Globus pallidus (tissue), 1 donor: Measurements from ENCODE around the gene TMEM134.
"Not testable (repeated sequence)": the region's sequence is repeated elsewhere in the genome, so short reads cannot be mapped to it uniquely, and the experiment has no call there.

Experiments
- DNase-seq: peaks from one replicate; pipeline ENCODE4 v3.0.0-alpha.2; 2015; ENCODE audit warnings: low spot score

Gene TMEM134

DNA sequence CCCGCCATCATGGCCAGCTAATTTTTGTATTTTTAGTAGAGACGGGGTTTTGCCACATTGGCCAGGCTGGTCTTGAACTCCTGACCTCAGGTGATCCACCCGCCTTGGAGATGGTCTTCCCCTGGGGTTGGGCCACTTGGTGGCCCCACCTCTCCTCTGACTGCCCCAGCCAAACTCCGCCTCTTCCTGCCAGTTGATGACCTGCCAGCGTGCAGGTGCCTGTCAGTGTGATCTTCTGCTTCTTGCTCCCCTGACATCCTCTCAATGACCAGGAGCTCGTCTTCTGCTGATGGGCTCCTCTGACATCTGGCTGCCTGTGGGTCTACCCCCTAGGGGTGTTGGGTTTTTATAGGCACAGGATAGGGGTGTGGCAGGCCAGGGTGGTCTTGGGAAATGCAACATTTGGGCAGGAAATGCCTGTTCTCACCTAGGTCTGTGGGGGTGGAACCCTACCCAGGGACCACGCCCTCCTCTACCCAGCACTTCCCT is 16.9 kb upstream of the TMEM134 start:
- DNase-seq: not testable (repeated sequence)

DNA sequence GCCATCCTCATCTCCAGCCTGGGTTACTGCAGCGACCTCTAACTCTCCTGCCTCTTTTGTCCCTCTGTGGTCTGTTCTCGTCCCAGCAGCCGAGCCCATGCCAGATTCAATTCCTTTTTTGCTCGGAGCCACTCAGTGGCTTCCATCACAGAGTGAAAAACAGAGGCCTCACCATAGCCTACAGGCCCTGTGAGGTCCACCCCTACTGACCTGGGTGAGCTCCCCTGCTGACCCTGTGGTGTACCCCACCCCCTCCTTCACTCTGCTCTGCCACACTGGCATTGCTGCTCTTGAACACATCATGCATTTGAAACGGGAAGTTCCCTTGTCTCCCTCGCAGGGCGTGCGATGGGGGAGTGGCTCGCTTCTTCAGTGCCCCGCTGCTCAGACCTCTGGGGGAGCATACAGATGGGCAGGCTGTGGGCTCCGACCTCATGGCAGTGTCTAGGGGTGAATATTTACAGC is 15.8 kb upstream of the TMEM134 start:
- DNase-seq: no peak

DNA sequence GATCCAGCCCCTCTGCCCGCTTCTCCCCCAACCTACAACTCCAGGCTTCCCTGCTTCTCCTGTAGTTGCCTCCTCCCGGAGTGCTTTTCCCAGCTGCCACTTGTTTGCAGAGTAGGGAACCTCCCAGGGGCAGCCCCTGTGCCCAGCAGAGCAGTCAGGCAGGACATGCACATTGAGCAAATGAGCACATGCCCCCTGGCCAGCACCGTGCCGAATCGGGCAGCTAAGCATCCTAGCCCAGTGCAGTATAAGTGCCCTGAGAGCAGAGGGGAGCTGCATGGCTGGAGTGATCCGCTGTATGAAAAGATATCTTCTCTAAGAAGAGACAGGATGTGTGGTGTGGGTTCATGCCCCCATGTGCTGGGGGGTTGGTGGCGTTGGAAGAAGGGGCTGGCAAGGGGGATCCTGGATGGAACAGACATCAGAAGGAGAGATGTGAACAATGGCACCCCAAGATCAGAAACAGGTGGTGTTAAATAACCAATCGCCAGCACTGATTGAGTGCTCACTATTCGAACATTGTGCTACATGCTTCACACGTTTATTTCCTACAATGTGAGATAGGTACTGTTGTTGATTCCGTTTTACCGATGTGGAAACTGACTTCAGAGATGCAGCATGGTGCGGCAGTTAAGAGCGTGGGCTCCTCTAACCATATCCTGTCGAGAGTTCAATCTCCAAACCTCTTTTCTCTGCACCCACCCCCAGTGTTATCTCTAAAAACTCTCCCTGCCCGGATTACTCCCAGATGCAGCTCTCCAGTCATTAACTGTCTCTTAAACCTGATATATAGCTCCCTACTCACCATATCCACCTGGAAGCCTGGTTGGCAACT is 15.0 kb upstream of the TMEM134 start:
- no peak for DNase-seq

DNA sequence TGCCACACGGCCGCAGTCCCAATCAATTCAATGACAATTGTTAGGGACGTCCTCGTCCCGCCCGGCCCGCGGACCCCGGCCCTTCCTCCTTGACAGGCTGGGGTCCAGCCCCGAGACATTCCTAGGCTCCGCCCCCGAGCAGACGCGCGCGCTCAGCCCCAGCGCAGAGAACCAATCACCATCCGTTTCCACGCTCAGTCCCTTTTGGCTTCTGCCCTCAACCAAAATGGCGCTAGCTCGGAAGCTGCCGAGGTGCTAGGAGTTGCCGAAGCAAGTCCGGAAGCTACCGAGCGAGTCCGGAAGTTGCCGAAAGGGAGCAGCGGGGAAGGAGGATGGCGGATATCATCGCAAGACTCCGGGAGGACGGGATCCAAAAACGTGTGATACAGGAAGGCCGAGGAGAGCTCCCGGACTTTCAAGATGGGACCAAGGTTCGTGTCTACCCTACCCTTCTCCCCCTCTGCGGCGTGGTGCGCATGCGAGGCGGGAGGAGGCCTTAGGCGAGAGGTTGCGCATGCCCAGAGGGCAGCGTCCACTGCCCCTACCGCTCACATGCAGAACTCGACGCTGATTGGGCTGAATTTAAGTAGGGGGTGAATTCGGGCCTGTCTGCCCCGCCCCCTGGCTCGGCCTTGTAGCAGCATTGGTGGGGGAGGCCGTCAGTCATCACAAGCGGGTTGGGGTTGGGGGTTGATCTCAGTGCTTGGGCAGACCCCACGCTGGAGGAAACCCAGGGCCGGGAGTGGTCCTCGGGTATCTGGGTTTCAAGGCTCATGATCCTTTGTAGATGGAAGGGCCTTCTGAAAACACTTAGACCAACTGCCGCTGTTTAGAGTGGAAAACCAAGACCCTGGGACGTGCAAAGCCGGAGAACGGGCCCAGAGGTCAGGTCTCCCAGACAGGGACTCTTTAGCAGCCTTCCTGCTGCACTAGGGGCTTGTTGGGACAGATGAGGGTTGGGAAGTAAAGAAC is 14.1 kb upstream of the TMEM134 start, which contains the start of gene AIP:
Gene AIP, plus strand, starts transcription at position 200 of the 972 bp plus-strand sequence. Its CDS starts 133 bp downstream, at position 333.
- DNase-seq: peak; percentile 97

DNA sequence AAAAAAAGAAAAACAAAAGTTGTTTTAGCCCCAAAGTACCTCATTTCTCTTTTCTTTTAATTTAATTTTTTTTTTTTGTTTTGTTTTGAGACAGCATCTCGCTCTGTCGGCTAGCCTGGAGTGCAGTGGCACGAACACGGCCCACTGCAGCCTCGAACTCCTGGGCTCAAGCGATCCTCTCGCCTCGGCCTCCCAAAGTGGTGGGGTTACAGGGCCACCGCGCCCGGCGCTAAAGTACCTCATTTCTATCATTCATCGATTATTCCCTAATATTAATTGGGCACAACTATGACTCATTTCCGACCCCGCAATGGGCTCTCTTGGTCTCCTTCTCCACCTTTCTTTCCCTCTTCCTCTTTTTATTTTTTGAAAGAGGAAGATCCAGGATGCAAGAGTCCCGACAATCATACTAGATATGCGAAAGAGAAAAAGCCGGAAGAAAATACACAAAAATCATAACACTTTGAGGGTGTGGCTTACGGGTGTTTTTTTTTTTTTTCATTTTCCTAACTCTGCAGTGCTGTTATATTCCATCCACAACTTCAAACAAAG is 13.3 kb upstream of the TMEM134 start:
- DNase-seq: no peak

DNA sequence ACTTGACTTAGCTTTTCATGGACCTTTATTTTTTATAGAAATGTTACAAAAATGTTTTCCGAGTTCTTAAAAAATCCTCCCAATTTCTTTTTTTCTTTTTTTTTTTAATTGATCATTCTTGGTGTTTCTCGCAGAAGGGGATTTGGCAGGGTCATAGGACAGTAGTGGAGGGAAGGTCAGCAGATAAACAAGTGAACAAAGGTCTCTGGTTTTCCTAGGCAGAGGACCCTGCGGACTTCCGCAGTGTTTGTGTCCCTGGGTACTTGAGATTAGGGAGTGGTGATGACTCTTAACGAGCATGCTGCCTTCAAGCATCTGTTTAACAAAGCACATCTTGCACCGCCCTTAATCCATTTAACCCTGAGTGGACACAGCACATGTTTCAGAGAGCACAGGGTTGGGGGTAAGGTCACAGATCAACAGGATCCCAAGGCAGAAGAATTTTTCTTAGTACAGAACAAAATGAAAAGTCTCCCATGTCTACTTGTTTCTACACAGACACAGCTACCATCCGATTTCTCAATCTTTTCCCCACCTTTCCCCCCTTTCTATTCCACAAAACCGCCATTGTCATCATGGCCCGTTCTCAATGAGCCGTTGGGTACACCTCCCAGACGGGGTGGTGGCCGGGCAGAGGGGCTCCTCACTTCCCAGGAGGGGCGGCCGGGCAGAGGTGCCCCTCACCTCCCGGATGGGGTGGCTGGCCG is 8.4 kb upstream of the TMEM134 start:
- DNase-seq: not testable (repeated sequence)

DNA sequence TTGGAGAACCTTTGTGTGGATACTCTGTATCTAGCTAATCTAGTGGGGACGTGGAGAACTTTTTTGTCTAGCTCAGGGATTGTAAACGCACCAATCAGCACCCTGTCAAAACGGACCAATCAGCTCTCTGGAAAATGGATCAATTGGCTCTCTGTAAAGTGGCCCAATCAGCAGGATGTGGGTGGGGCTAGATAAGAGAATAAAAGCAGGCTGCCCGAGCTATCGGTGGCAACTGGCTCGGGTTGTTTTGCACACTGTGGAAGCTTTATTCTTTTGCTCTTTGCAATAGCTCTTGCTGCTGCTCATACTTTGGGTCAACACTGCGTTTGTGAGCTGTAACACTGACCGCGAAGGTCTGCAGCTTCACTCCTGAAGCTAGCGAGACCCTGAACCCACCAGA is 7.6 kb upstream of the TMEM134 start:
- DNase-seq: not testable (repeated sequence)

DNA sequence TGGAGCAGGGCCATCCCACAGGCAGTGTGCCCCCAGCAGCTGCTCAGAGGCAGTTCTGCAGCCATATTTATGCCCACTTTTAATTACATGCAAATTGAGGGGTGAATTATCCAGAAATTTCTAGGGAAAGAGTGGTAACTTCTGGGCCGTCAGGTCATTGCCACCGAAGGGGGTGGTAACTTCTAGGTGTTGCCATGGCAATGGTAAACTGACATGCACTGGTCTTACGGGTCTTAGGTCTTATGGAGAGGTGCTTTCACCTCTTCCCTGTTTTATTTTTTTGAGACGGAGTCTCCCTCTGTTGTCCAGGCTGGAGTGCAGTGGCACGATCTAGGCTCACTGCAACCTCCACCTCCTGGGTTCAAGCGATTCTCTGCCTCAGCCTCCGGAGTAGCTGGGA is 3.8 kb upstream of the TMEM134 start:
- no peak for DNase-seq

DNA sequence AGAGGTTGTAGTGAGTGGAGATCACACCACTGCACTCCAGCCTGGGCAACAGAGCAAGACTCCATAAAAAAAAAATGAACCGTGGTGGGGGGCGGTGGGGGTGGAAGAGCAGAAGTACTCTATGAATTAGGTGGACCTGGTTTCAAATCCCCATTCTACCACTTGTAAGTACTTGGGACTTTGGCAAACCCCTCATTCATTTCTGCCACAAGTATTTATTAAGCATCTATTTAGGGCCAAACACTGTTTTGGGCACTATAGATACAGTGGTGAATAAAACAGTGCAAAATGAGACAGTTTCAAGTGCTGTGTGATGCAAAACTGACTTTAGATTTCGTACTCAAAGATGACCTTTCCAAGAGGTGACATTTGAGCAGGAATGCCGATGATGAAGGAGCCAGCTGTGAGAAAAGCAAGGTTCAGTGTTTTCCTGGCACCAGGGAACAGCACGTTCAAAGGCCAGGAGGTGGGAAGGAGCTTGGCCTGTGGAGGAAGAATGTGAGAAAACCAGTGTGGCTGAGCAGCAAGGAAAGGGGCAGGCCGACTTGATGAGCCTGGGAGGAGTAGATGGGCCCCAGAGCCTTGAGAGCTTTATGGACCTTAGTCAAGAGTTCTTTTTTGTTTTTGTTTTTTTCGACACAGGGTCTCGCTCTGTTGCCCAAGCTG is 1.4 kb upstream of the TMEM134 start:
- no peak for DNase-seq

DNA sequence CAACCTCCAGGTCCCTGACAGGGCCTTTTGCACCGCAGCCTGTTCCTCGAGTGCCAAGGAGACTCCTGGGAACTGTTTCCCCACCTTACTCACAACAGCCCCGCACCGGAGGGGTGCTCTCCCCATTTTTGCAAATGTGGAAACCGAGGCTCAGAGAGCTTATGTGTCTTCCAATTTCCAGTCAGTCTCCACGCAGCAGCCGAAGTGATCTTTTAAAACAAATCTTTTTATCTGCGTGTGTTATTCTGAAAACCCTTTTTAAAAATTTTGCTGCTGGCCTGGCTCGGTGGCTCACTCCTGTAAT is 409 bp upstream of the TMEM134 start:
- no peak for DNase-seq

DNA sequence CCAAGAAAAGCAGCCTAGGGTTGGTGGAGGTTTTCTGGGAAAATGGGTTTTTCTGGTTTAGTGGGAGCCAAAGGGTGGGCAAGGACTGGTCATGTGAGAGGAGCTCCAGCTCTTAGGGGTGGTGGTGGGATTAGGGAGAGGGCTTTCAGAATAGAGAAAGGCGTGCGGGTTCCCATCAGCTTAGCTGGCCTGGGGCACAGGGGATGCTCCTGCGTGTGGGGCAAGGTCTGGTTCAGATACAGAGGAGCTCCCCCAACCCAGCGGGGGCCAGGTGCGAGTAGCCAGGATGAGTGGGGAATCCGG is 644 bp downstream of the TMEM134 start:
- DNase-seq: no peak

DNA sequence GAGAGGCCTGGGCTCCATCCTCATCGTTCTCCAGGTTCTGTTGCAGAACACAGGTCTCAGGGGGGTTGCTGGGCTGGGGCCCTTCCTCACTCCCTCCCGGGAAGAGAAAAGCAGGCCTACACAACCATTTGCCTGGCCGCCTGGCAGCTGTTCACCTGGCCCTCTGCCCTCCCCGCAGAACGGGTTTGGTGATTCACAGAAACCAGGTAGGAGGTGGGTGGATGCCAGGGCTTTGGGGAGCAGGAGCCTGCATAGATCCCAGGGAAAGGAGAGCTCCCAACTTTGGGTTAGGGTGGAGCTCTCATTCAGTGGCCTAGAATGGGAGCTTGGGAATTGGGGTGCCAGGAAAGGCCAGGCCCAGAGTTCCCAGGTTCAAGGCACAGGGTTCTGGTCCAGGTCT is 995 bp downstream of the TMEM134 start:
- DNase-seq: no peak

DNA sequence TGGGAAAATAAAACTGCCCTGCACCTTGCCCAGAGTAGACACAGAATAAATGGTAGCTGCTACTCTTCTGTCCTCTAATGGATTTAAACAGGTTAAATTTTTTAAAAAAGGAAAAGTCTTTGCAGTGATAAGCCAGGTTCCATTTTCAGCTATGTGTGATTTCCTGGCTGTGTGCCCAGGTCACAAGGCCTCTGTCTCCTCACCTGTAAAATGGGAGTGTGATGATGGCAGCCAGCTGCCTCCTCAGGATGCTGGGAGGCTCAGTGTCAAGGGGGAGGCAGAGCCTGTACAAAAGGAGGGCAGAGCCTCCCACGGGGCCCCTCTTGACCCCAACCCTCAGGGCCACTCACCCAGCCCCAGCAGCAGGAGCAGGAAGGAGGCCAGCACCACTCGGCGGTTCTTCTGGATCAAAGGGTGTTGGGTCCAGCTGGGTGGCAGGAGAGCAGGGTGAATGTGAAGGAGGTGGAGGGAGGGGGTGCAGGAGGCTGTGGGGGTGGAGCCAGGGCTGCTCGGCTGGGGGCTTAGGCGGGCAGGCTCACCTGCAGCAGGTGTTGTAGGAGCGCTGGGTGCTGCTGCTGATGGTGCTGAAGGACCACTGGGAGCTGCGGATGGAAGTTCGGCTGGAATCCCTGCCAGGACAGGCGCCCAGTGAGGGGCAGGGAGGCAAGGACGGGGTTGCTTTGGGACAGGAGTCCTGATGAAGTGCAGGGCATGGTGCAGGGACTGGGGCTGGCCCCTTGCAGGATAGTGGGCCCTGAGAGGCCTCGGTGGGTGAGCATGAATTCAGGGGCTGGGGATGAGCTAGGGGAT is 1.9 kb downstream of the TMEM134 start:
- no peak for DNase-seq

DNA sequence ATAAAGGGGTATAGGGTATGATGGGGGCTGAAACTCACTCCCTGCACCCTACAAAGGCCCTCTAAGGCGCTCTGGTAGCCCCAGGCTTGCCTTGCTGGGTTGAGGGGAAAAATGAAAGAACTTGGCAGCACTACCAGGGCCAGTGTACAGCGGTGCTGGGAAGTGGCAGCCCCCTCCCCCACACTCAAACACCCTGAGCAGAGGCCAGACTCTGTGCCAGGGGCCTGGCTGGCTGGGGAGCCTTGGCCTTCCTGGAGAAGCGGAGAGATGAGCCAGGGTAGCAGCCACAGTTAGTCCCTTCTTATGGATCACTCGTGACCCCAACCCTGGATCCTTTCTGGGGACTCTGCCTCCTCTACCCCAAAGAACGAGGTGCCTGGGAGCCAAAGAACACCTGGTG is 2.7 kb downstream of the TMEM134 start:
- no peak for DNase-seq

DNA sequence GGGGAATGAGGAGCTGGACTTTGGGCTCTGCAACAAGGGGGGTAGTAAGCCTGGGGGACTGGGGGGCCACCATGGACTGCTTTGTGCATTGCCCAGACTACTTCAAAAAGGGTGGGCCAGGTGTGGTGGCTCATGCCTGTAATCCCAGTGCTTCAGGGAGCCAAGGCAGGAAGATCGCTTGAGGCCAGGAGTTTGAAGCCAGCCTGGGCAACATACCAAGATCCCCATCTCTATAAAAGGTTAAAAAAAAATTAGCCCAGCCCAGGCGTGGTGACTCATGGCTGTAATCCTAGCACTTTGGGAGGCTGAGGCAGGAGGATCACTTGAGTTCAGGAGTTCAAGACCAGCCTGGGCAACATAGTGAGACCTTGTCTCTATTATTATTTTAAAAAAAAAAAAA is 3.5 kb downstream of the TMEM134 start:
- DNase-seq: not testable (repeated sequence)

DNA sequence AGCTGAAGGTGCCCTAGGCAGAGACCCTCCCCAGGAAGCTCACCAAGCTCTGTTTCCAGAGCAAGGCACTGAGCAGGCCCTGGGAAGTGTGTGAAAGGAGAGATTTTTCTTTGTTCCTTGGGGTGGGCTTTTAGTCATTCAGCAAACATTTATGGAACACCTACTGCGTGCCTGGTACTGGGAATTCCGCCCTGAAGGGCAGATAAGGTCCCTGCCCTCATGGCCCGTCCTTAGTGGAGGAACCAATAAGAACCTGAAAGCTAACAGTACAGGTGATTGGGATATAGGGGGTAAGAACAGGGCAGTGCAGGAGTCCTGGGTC is 3.9 kb downstream of the TMEM134 start:
- DNase-seq: no peak

DNA sequence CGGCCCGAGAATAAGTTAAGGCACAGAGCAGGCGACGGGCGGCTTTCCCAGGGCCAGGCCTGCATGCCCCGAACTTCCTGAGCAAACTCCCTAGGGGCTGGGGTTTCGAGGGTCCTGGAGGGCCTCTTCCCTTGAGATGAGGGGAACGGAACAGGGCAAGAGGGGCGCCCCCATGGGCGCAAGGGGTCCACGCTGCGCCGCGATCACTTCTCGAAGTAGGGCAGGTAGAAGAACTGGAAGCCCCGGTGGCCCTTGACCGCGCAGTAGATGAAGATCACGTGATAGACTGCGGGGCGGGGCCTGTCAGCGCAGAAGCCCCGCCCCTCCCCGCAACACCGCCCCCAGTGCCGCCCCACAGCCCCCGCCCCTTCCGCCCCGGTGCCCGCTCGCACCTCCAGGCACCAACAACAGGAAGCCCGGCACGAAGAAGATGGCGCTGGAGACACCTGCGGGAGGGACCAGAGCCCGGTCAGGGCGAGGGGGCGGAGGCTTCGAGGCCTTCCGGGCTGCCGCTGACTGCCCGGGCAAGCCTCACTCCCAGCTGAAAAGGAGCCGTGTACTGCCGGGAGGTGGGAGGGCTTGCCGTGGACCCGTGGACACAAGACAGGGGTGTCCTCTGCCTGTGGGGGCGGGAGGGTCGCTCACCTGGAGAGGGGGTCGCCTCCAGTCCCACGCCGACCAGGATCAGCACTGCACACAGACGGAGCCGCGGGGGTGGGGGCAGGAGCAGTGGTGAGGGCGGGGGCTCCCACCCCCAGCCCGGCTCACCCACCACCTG is 4.5 kb downstream of the TMEM134 start:
- DNase-seq: peak; percentile 81

DNA sequence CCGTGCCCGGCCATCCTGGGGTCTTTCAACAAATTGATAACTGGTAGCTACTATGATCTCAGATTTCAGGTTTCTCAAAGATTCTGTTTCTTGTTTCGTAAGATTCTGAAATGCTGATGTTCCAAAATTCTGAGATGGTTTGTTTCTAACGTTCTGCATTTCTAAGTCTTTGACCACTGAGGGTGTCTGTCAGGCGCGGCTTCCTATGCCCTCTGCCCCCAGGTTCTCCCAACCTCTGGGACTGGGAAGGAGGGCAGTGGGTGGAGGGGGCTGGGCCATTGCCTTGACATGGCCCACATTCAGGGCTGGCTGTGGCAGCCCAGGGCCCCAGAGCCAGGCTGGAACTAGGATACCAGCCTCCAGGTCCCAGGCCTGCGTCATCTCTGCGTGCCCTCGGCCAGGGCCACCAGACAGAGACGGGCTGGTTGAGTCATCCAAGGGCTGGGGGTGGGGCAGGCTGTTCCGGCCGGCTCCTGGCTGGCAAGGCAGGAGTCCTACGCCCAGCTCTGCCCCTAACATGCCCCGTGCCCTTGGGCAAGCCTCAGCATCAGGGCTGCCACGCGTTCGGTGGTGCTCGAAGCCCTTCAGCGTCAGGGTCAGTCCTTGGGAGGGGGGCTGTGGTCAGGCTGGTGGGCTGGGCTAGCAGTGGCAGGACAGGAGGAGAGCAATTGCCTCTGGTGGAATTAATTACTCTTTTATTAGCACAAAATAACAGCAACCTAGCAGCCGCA is 5.2 kb downstream of the TMEM134 start:
- DNase-seq: no peak

DNA sequence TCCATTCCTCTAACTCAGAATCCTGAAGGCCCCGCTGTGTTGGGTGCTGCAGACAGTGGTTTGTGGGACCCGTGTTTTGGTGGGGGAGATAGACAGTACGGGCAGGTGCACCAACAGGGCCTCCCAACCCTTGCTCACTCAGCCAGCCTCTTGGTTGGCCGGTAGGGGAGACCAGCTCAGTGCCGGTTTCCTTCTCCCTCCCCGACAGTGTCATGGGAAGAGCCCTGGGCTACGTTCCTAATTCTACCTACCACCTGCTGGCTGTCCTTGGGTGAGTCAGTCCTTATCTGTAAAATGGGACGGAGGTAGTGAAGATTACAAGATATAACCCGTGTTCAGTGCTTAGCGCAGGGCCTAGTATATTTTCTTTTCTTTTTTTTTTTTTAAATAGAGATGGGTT is 5.9 kb downstream of the TMEM134 start:
- DNase-seq: no peak
